ENCODE results near the gene LAMA3.

DNA sequence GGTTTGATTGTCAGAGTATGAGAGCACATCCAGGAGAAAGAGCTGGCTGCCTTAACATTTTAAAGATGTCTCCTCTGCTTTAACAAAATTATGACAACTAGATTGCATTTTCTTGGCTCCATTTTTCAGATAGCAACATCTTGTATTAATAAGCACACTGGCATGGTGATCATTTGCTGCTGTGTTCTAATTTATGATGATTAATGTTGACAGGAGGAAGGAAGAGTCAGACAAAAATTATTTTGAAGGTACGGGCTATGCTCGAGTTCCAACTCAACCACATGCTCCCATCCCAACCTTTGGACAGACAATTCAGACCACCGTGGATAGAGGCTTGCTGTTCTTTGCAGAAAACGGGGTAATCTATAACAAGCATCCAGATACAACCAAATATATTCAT is 227.1 kb downstream of the LAMA3 start:
- no peak for TF ChIP-seq EZH2 (IDR thresholded peaks at IDR 0.05; ENCODE audit: low read depth, unreplicated experiment)
- no peak for TF ChIP-seq JUNB (IDR thresholded peaks at IDR 0.05; ENCODE audit: unreplicated experiment)
- TF ChIP-seq POLR2AphosphoS5 (IDR thresholded peaks at IDR 0.05; ENCODE audit: low read depth), result no peak
- TF ChIP-seq, protein P1, sequence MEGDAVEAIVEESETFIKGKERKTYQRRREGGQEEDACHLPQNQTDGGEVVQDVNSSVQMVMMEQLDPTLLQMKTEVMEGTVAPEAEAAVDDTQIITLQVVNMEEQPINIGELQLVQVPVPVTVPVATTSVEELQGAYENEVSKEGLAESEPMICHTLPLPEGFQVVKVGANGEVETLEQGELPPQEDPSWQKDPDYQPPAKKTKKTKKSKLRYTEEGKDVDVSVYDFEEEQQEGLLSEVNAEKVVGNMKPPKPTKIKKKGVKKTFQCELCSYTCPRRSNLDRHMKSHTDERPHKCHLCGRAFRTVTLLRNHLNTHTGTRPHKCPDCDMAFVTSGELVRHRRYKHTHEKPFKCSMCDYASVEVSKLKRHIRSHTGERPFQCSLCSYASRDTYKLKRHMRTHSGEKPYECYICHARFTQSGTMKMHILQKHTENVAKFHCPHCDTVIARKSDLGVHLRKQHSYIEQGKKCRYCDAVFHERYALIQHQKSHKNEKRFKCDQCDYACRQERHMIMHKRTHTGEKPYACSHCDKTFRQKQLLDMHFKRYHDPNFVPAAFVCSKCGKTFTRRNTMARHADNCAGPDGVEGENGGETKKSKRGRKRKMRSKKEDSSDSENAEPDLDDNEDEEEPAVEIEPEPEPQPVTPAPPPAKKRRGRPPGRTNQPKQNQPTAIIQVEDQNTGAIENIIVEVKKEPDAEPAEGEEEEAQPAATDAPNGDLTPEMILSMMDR (conservative IDR thresholded peaks at IDR 0.05; ENCODE audit: low read depth in 2 of 2), result no peak
- TF ChIP-seq, protein P2, sequence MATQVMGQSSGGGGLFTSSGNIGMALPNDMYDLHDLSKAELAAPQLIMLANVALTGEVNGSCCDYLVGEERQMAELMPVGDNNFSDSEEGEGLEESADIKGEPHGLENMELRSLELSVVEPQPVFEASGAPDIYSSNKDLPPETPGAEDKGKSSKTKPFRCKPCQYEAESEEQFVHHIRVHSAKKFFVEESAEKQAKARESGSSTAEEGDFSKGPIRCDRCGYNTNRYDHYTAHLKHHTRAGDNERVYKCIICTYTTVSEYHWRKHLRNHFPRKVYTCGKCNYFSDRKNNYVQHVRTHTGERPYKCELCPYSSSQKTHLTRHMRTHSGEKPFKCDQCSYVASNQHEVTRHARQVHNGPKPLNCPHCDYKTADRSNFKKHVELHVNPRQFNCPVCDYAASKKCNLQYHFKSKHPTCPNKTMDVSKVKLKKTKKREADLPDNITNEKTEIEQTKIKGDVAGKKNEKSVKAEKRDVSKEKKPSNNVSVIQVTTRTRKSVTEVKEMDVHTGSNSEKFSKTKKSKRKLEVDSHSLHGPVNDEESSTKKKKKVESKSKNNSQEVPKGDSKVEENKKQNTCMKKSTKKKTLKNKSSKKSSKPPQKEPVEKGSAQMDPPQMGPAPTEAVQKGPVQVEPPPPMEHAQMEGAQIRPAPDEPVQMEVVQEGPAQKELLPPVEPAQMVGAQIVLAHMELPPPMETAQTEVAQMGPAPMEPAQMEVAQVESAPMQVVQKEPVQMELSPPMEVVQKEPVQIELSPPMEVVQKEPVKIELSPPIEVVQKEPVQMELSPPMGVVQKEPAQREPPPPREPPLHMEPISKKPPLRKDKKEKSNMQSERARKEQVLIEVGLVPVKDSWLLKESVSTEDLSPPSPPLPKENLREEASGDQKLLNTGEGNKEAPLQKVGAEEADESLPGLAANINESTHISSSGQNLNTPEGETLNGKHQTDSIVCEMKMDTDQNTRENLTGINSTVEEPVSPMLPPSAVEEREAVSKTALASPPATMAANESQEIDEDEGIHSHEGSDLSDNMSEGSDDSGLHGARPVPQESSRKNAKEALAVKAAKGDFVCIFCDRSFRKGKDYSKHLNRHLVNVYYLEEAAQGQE (IDR thresholded peaks at IDR 0.05; ENCODE audit: unreplicated experiment), result no peak
- TF ChIP-seq ZNF331 (CRISPR knock-in tag; IDR thresholded peaks at IDR 0.05; ENCODE audit: low read depth), result no peak
- TF ChIP-seq EZH2phosphoT487 (IDR thresholded peaks at IDR 0.05; ENCODE audit: unreplicated experiment), result no peak
